Colonic mucosa (tissue), 4 donors: ENCODE data around the gene RPRD2. TPM values are rescaled to one million over a fixed set of nuclear protein-coding genes. Genes with fewer than 3 reads are reported as not detected.

Experiments used
- DNase-seq: peaks from one replicate; pipeline ENCODE4 v3.0.0-alpha.2; 2020
- H3K27ac ChIP-seq: fragments of 200-600 bp; one replicate; pipeline ENCODE4 v1.8.0; 2021
- H3K27me3 ChIP-seq: fragments of 200-600 bp; one replicate; pipeline ENCODE4 v1.8.0; 2021
- H3K36me3 ChIP-seq: fragments of 200-600 bp; one replicate; pipeline ENCODE4 v1.8.0; 2021
- H3K4me1 ChIP-seq: fragments of 200-600 bp; one replicate; pipeline ENCODE4 v1.8.0; 2021; ENCODE audit warnings: mild to moderate bottlenecking
- H3K4me3 ChIP-seq: fragments of 200-600 bp; one replicate; pipeline ENCODE4 v1.8.0; 2021
- H3K9ac ChIP-seq, 2 donors: one replicate each; pipeline ENCODE4 v1.7.0; 2013; ENCODE audit warnings: control low read depth in 2 of 2, low read depth in 2 of 2, low read length in 2 of 2
- H3K9me3 ChIP-seq: fragments of 200-600 bp; one replicate; pipeline ENCODE4 v1.8.0; 2021
- intact Hi-C: fragments of 100-400 bp; cut with DNase I; formaldehyde crosslinking; loops from one replicate; pipeline ENCODE4 v1.14.1; 2022
- total RNA-seq, 2 donors: library from RNA; stranded (reverse); fragmentation: NEBNext Ultra II Directional in 1 of 2; extraction: Animal tissue kit (Norgen Biotek cat#: 25700) in 1 of 2; gene quantifications; one replicate each; pipeline ENCODE4 v1.2.1, GENCODE V29; 2021
- TF ChIP-seq, protein P1 (sequence below): fragments of 200-600 bp; IDR thresholded peaks from one replicate; pipeline ENCODE4 v1.8.0; 2022; ENCODE audit warnings: antibody characterized with exemption, mild to moderate bottlenecking
- donor health status: healthy.
- donor health status: DM: no; HTN: no; CAD: no.
- donor health status: DM: no; HTN: no; CAD: no.

Gene RPRD2
- total RNA-seq, 2 donors from 2014 or later: 27.0 to 28.9 TPM

DNA sequence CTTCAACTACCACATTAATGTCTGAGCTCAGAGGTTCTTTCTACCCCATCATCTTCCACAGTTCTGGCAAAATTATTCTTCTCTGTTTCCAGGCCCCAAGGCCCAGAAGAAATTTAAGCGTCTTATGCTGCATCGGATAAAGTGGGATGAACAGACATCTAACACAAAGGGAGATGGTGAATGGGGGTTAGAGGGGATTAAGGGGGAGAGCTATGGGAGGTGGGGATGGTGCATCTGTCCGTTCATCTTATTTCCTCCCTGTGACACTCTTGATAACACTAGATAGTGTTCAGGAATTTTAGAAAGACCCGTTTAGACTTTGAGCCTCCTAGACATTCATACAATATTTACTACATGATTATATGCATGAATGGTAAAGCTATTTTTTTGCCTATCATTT is 17.6 kb upstream of the RPRD2 start:
- H3K27ac ChIP-seq: no peak overlapping the region
- H3K4me1 ChIP-seq: no peaks in the 10 kb centered on the region
- H3K9me3 ChIP-seq: no peaks in the 10 kb centered on the region
- H3K9ac ChIP-seq: no peak overlapping the region
- DNase-seq: no peak
- H3K4me3 ChIP-seq: no peak overlapping the region
- TF ChIP-seq, protein P1, sequence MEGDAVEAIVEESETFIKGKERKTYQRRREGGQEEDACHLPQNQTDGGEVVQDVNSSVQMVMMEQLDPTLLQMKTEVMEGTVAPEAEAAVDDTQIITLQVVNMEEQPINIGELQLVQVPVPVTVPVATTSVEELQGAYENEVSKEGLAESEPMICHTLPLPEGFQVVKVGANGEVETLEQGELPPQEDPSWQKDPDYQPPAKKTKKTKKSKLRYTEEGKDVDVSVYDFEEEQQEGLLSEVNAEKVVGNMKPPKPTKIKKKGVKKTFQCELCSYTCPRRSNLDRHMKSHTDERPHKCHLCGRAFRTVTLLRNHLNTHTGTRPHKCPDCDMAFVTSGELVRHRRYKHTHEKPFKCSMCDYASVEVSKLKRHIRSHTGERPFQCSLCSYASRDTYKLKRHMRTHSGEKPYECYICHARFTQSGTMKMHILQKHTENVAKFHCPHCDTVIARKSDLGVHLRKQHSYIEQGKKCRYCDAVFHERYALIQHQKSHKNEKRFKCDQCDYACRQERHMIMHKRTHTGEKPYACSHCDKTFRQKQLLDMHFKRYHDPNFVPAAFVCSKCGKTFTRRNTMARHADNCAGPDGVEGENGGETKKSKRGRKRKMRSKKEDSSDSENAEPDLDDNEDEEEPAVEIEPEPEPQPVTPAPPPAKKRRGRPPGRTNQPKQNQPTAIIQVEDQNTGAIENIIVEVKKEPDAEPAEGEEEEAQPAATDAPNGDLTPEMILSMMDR: no peak
- peaks cover 21% of the 10 kb centered on the region for H3K36me3 ChIP-seq
- H3K27me3 ChIP-seq: no peaks in the 10 kb centered on the region
- intact Hi-C loops: no loop called here

DNA sequence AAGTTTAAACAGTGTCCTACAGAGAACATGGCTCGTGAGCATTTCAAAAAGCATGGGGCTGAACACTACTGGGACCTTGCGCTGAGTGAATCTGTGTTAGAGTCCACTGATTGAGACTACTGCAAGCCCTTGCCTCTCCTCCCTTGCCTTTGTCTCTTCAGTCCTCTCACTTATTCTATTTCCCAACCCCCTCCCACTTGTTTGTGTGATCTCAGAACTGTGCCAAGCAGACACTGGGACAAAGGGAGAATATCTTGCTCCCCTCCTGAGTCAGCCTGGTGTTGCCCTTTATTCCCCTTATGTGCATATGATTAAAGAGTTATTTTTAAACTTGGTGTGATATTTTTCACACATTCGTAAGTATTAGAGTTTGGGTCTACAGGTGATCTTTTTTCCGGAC is 11.1 kb upstream of the RPRD2 start:
- H3K9me3 ChIP-seq: no peaks in the 10 kb centered on the region
- H3K4me1 ChIP-seq: no peaks in the 10 kb centered on the region
- no peak overlapping the region for H3K27ac ChIP-seq
- no peaks in the 10 kb centered on the region for H3K27me3 ChIP-seq
- DNase-seq: no peak
- no peak overlapping the region for H3K4me3 ChIP-seq
- TF ChIP-seq, protein P1: no peak
- intact Hi-C loops: no loop called here
- H3K9ac ChIP-seq: no peak overlapping the region
- no peaks in the 10 kb centered on the region for H3K36me3 ChIP-seq

DNA sequence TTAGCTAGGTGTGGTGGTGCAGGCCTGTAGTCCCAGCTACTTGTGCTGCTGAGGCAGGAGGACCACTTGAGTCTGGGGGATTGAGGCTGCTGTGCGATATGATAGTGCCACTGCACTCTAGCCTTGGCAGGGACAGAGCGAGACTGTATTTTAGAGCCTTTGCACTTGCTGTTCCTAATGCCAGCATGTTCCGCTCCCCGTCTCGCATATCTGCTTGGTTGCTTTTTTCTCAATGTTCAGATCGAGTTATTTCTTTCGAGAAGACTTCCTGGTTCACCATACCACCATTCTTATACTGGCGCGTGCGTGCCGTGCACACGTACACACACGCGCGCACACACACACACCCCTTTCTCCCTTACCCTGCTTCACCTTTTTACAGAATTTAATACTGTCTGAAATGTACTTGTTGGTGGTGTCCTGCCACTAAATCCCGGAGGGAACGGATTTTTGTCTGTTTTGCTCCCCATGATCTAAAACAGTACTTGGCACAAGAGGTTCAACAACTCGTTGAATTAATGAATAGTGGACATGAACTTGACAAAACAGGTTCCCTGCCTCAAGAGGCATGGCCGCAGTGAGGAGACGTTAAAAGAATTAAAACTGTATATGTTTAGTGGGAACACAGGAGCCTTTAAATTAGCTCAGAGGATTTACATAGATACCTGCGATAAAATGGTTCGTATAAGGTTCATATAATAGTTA is 1.1 kb upstream of the RPRD2 start:
- TF ChIP-seq, protein P1: no peak
- DNase-seq: peak; percentile 20
- Histone ChIP-seq H3K4me3 (peak overlapping the region; percentile 41), H3K27me3 (no peaks in the 10 kb centered on the region), H3K36me3 (no peaks in the 10 kb centered on the region), H3K27ac (peak overlapping the region; percentile 96), H3K4me1 (no peaks in the 10 kb centered on the region), H3K9ac (peak overlapping the region; percentile 79 to 82), H3K9me3 (no peaks in the 10 kb centered on the region)
- intact Hi-C loops: no loop called here

DNA sequence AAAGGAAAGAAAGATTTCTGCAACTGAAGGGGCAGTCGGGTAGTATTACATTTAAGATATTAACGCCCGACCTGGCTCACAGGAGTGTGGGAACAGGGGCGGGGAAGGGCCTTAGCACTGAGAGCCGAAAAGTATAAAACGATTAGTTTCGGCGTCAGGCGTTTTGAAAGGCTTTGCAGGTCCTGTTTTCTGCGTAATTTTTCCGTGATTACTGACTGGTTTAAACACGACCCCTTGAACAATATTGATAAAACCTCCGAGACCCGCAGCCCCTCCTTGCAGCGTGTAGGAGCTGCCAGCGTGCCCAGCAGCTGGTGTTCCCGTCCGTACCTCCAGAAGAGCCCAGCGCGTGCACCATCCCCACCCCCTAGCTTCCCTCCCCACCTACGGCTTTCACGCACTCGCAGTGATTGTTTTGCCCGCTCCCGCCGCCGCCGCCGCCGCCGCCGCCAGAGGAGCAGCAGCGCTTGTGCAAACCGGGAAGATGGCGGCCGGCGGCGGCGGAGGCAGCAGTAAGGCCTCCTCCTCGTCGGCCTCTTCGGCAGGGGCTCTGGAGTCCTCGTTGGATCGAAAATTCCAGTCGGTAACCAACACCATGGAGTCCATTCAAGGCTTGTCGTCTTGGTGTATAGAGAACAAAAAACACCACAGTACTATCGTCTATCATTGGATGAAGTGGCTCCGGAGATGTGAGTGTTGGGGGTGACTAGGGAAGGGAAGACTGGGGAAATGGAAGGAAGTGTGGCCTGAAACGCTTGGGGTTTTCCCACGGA is 470 bp downstream of the RPRD2 start:
- Histone ChIP-seq H3K4me3 (peak overlapping the region; percentile 41), H3K27ac (peak overlapping the region; percentile 96), H3K27me3 (no peaks in the 10 kb centered on the region), H3K9ac (peak overlapping the region; percentile 82 to 86), H3K4me1 (no peaks in the 10 kb centered on the region), H3K9me3 (no peaks in the 10 kb centered on the region), H3K36me3 (no peaks in the 10 kb centered on the region)
- intact Hi-C loops: no loop called here
- TF ChIP-seq, protein P1: no peak
- DNase-seq: peak; percentile 76

DNA sequence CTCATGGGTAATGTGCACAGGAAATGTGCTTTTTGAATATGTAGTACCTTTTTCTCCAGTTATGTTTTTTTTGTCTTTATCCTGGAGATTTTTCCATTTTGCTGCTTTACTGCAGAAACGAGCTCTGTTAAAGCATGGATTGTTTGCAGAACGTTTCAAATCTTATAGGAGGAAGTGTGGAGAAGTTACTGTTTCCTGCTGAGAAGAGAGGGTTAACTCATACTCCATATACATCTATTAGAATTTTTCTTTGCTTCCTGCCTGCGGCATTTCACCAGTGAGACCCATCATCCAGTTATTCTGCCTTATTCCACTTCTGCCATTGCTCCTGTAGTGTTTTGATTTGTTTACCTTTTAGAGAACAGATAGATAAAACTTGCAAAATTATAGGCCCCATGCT is 2.0 kb downstream of the RPRD2 start:
- peak overlapping the region; percentile 41 for H3K4me3 ChIP-seq
- H3K27me3 ChIP-seq: no peaks in the 10 kb centered on the region
- H3K4me1 ChIP-seq: no peaks in the 10 kb centered on the region
- peak overlapping the region; percentile 82 to 86 for H3K9ac ChIP-seq
- no peaks in the 10 kb centered on the region for H3K36me3 ChIP-seq
- TF ChIP-seq, protein P1: no peak
- peak overlapping the region; percentile 96 for H3K27ac ChIP-seq
- H3K9me3 ChIP-seq: no peaks in the 10 kb centered on the region
- peak; percentile 23 for DNase-seq
- intact Hi-C loops: no loop called here
